HFF-Myc (cell line): ENCODE data around the gene FYCO1.

ENCODE experiments used
- DNase-seq: peaks from one replicate; pipeline ENCODE4 v3.0.0-alpha.2; 2011; ENCODE audit warnings: low read depth; ENCODE audit errors: extremely low read depth
- H3K4me3 ChIP-seq: replicated peaks from 2 replicates; pipeline ENCODE4 v1.5.1; 2011; ENCODE audit warnings: low read depth, mild to moderate bottlenecking, control low read depth, low read length
- TF ChIP-seq, protein P1 (sequence below): IDR thresholded peaks from 2 replicates; pipeline ENCODE4 v1.5.1; 2012; ENCODE audit warnings: mild to moderate bottlenecking, low read depth, low read length, control low read depth; ENCODE audit errors: missing control alignments

FYCO1 gene

DNA sequence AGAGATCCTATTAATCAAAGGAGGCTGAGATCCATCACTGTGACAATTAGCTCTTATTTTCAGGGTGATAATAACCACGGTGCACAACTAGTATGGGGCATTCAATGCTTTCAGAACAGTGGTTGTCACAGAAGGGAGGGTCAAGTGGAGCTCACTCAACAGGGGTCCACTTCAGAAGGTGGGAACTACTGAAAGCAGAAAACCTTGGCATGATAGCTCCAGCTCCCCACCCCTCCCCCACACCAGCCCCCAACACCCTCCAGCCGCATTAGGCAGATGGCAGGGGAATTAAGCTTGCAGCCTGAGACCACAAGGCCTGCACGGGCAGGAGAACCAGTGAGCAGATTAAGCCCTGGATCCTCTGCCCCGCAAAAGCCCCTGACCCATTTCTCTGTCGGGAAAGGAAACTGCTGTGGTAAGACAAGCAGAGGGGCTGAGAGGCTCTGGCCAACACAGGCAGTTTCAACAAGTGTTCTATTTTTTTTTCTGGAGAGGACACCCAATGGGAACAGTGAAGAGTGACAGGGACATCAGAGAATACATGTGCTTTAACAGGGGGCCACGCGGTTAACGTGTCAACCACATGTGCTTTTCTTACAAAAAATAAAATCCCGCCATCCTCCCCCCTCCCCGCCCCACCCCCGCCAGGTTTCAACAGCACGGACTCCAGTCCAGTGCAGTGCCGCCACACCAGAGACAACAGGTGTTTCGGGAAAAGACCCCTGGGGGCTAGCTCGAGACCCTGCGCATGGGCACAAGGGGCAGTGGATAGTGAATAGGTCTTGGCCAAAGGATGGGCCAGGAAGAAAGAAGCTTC is 997 bp downstream of the FYCO1 start:
- DNase-seq: no peak
- TF ChIP-seq, protein P1, sequence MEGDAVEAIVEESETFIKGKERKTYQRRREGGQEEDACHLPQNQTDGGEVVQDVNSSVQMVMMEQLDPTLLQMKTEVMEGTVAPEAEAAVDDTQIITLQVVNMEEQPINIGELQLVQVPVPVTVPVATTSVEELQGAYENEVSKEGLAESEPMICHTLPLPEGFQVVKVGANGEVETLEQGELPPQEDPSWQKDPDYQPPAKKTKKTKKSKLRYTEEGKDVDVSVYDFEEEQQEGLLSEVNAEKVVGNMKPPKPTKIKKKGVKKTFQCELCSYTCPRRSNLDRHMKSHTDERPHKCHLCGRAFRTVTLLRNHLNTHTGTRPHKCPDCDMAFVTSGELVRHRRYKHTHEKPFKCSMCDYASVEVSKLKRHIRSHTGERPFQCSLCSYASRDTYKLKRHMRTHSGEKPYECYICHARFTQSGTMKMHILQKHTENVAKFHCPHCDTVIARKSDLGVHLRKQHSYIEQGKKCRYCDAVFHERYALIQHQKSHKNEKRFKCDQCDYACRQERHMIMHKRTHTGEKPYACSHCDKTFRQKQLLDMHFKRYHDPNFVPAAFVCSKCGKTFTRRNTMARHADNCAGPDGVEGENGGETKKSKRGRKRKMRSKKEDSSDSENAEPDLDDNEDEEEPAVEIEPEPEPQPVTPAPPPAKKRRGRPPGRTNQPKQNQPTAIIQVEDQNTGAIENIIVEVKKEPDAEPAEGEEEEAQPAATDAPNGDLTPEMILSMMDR: no peak
- H3K4me3 ChIP-seq: peak overlapping the region; percentile 93

DNA sequence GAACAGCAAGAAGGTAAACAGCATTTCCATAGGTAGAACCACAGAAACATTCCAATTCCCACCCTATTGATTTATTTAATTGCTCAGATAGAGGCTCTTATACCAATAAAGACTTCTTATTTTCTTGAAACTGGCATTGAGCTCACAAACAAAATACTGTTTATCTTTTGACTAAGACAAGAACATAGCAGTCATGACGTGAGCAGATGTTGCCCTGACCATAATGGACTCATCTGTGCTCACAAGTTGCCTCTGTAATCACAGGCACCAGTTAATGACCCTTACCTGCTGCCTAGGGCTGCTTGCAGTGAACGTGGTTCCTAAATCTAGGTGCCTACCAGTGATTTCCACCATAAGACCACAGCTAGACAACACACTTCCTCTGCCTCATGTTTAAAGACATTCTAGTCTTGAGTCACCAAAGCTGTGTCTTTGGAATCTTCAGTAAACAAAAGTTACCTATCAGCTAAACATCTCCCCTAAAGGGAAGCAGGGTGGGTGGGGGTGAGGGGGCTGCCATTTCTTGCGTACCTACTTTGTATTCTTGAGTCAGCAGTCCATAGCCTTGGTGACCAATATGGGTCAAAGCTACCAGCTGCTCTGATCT is 2.1 kb downstream of the FYCO1 start:
- TF ChIP-seq, protein P1: no peak
- no peak for DNase-seq
- H3K4me3 ChIP-seq: no peak overlapping the region; the same call in 1 of the 2 replicates

DNA sequence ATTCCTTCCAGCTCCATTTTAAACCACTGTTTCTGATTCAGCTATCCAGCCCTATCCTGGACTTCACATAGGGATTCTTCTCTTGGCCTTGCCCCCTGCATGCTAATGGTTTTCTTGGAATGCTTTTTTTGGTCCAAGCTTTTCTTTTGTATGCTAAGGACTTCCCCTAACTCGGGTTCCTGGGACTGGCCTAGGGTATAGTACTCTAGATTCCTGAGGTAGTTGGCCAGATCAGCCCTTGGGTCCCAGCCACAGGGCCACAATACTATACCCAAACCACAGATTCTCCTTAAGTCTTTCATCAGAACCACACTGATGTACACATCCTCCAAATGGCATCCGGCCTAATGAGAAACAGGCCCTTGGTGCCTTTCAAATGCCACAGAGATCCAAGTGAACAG is 2.8 kb downstream of the FYCO1 start:
- H3K4me3 ChIP-seq: no peak overlapping the region
- TF ChIP-seq, protein P1: no peak
- DNase-seq: peak; percentile 84

DNA sequence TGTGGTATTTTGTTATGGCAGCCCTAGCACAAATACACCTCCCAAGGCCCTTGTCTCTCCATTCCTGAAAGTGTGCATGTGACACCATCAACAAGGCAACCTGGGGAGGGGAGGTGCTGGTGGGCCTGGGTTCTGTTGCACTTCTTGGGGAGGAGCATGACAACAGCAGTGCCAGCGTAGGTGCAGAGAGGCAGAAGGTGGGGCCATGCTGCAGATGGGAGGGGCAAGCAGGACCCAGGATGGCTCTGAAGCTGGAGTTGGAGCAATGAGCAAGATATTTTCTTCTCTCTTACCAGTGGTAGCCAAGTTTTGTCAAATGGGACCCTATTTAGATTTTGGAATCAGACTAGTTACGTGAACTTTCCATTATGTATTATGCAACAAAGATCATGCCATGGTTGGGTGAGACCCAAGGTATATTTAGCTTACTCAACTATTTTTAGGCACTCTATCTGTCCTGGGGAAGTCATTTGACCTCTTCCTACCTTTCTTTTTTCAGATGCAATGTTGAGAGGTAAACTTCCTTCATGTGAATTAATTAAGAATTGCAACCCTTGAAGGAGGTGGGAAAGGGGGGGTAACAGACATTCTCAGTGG is 3.4 kb downstream of the FYCO1 start:
- TF ChIP-seq, protein P1: no peak
- H3K4me3 ChIP-seq: no peak overlapping the region
- DNase-seq: no peak

DNA sequence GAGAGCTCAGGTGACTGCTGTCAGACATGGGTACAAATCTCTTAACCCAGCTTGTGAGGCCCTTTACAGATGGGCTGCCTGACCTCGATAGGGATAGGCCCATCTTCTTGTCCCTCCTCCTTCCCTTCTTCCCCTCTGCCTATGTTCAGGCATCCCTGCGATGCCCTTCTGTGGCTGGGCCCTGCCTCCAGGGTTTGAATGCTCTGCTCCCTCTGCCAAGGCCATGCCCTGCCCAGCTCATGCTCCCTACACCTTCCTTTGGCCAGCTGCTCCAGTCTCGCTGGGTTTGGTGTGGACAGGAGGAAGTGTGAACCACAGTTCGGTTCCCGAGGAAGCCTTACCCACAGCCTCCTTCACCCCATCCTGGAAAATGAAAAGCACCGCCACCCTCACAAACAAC is 4.3 kb downstream of the FYCO1 start:
- TF ChIP-seq, protein P1: no peak
- H3K4me3 ChIP-seq: no peak overlapping the region
- DNase-seq: no peak

DNA sequence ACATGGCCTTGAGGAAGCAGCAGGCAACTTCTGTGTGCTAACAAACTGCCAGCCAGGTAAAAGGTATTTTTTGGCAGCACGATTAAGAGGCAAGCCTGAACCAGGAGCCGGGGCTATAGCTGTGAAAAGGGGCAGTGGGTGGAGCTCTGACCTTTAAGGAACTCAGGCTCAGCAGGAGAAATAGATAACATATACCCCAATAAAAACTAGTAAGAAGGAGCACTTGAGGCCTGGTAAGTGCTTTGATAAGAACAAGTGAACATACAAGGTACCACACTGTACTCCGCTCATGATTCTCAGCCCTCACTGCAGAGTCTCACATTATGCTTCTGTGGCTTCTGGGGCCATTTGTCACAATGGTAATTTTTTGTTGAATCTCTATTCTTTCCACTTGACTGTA is 5.4 kb downstream of the FYCO1 start:
- no peak overlapping the region for H3K4me3 ChIP-seq
- TF ChIP-seq, protein P1: no peak
- no peak for DNase-seq
